ENCODE measurements around the gene LRRC2. TPM values are rescaled to one million over a fixed set of nuclear protein-coding genes. Genes with fewer than 3 reads are reported as not detected.
"Not testable (repeated sequence)": the region's sequence is repeated elsewhere in the genome, so short reads cannot be mapped to it uniquely, and the experiment has no call there.

The LRRC2 gene
- total RNA-seq, 1 experiment from 2014 or later = 0.61 TPM

GRCh38 chr3:46539443-46540005 is 26.6 kb downstream of the LRRC2 start:
- H3K36me3 ChIP-seq = no peaks in the 10 kb centered on the region
- no peaks in the 10 kb centered on the region for H3K27me3 ChIP-seq (replicated peaks)
- no peak for DNase-seq (ENCODE audit: low read depth in 1 of 2, low spot score in 2 of 2)
- no peaks in the 10 kb centered on the region; the same call in 1 of the 2 replicates for H3K9me3 ChIP-seq (replicated peaks)
- peak overlapping the region; percentile 51 for H3K27ac ChIP-seq
- H3K4me3 ChIP-seq = no peak overlapping the region; the same call in 1 of the 2 replicates
- peaks cover 30% of the 10 kb centered on the region for H3K4me1 ChIP-seq (replicated peaks)

GRCh38 chr3:46538803-46539442 is 27.2 kb downstream of the LRRC2 start:
- peak overlapping the region; percentile 51 for H3K27ac ChIP-seq
- no peaks in the 10 kb centered on the region for H3K27me3 ChIP-seq (replicated peaks)
- peaks cover 30% of the 10 kb centered on the region for H3K4me1 ChIP-seq (replicated peaks)
- no peaks in the 10 kb centered on the region for H3K36me3 ChIP-seq
- no peak overlapping the region; the same call in 1 of the 2 replicates for H3K4me3 ChIP-seq
- H3K9me3 ChIP-seq (replicated peaks) = no peaks in the 10 kb centered on the region; the same call in 1 of the 2 replicates
- peak; percentile 24 to 49 for DNase-seq (ENCODE audit: low read depth in 1 of 2, low spot score in 2 of 2)

DNA sequence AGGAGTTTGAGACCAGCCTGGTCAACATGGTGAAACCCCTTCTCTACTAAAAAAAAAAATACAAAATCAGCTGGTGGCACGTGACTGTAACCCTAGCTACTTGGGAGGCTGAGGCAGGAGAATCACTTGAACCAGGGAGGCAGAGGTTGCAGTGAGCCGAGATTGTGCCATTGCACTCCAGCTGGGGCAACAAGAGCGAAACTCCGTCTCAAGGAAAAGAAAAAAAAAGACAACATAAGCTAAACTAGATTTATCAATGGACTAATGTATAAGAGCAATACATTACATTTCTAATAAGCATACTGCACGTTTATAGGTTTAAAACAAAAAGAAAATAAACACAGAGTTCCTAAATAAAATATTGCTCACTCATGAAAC is 27.7 kb downstream of the LRRC2 start:
- not testable (repeated sequence) for H3K4me3 ChIP-seq; DNase-seq (ENCODE audit: low read depth in 1 of 2, low spot score in 2 of 2); H3K27ac ChIP-seq; H3K9me3 ChIP-seq (replicated peaks); H3K36me3 ChIP-seq; H3K27me3 ChIP-seq (replicated peaks)
- H3K4me1 ChIP-seq (replicated peaks) = peaks cover 30% of the 10 kb centered on the region

GRCh38 chr3:46537779-46538178 is 28.3 kb downstream of the LRRC2 start:
- Histone ChIP-seq H3K27ac (no peak overlapping the region), H3K4me3 (no peak overlapping the region), H3K4me1 (replicated peaks) (peaks cover 27% of the 10 kb centered on the region), H3K27me3 (replicated peaks) (no peaks in the 10 kb centered on the region), H3K9me3 (replicated peaks) (no peaks in the 10 kb centered on the region; the same call in 1 of the 2 replicates), H3K36me3 (no peaks in the 10 kb centered on the region)
- no peak for DNase-seq (ENCODE audit: low read depth in 1 of 2, low spot score in 2 of 2)

GRCh38 chr3:46537316-46537715 is 28.8 kb downstream of the LRRC2 start:
- H3K27me3 ChIP-seq (replicated peaks) = no peaks in the 10 kb centered on the region
- no peak overlapping the region for H3K4me3 ChIP-seq
- H3K36me3 ChIP-seq = no peaks in the 10 kb centered on the region
- H3K9me3 ChIP-seq (replicated peaks) = no peaks in the 10 kb centered on the region; the same call in 1 of the 2 replicates
- DNase-seq (ENCODE audit: low read depth in 1 of 2, low spot score in 2 of 2) = no peak
- H3K4me1 ChIP-seq (replicated peaks) = peaks cover 22% of the 10 kb centered on the region
- no peak overlapping the region for H3K27ac ChIP-seq

GRCh38 chr3:46536758-46537157 is 29.3 kb downstream of the LRRC2 start:
- H3K4me1 ChIP-seq (replicated peaks) = peaks cover 17% of the 10 kb centered on the region
- no peak overlapping the region for H3K4me3 ChIP-seq
- H3K9me3 ChIP-seq (replicated peaks) = no peaks in the 10 kb centered on the region; the same call in 1 of the 2 replicates
- no peak overlapping the region for H3K27ac ChIP-seq
- DNase-seq (ENCODE audit: low read depth in 1 of 2, low spot score in 2 of 2) = no peak
- H3K36me3 ChIP-seq = no peaks in the 10 kb centered on the region
- H3K27me3 ChIP-seq (replicated peaks) = no peaks in the 10 kb centered on the region

- Histone ChIP-seq H3K9me3 (replicated peaks) (no peaks in the 10 kb centered on the region; the same call in 1 of the 2 replicates), H3K27ac (no peak overlapping the region), H3K36me3 (no peaks in the 10 kb centered on the region), H3K4me1 (replicated peaks) (peaks cover 16% of the 10 kb centered on the region), H3K27me3 (replicated peaks) (no peaks in the 10 kb centered on the region), H3K4me3 (no peak overlapping the region)
- DNase-seq (ENCODE audit: low read depth in 1 of 2, low spot score in 2 of 2) = no peak
These were observed 30.4 kb downstream of the LRRC2 start for GRCh38 chr3:46535746-46536145.

- DNase-seq (ENCODE audit: low read depth in 1 of 2, low spot score in 2 of 2) = no peak
- Histone ChIP-seq H3K27me3 (replicated peaks) (no peaks in the 10 kb centered on the region), H3K4me1 (replicated peaks) (no peaks in the 10 kb centered on the region), H3K36me3 (no peaks in the 10 kb centered on the region), H3K27ac (no peak overlapping the region), H3K9me3 (replicated peaks) (no peaks in the 10 kb centered on the region), H3K4me3 (no peak overlapping the region)
These were observed 33.0 kb downstream of the LRRC2 start for GRCh38 chr3:46533091-46533490.

- Histone ChIP-seq H3K4me1 (replicated peaks) (no peaks in the 10 kb centered on the region), H3K27me3 (replicated peaks) (no peaks in the 10 kb centered on the region), H3K27ac (no peak overlapping the region), H3K36me3 (no peaks in the 10 kb centered on the region), H3K9me3 (replicated peaks) (no peaks in the 10 kb centered on the region), H3K4me3 (no peak overlapping the region)
- no peak for DNase-seq (ENCODE audit: low read depth in 1 of 2, low spot score in 2 of 2)
These were observed 38.9 kb downstream of the LRRC2 start for GRCh38 chr3:46527239-46527638.

DNA sequence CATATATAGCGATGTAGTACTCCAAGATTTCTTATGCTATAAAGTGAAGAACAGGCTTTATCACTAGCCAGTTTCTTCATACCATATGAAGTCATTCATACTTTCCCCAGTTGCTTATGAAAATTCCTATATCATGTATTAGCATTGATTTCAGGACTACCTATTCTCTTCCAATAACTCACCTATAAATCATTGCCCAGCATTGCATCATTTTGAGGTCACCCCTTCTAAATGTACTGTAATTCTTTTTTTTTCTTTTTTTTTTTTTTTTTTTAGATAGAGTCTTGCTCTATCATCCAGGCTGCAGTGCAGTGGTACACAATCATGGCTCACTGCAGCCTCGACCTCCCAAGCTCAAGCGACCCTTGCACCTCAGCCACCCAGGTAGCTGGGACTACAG is 41.3 kb downstream of the LRRC2 start:
- H3K9me3 ChIP-seq (replicated peaks) = no peaks in the 10 kb centered on the region
- H3K4me3 ChIP-seq = no peak overlapping the region
- H3K27me3 ChIP-seq (replicated peaks) = no peaks in the 10 kb centered on the region
- no peaks in the 10 kb centered on the region for H3K36me3 ChIP-seq
- DNase-seq (ENCODE audit: low read depth in 1 of 2, low spot score in 2 of 2) = no peak
- no peaks in the 10 kb centered on the region for H3K4me1 ChIP-seq (replicated peaks)
- H3K27ac ChIP-seq = no peak overlapping the region

GRCh38 chr3:46524008-46524407 is 42.1 kb downstream of the LRRC2 start:
- Histone ChIP-seq H3K4me3 (no peak overlapping the region), H3K27ac (no peak overlapping the region), H3K36me3 (no peaks in the 10 kb centered on the region), H3K27me3 (replicated peaks) (no peaks in the 10 kb centered on the region), H3K4me1 (replicated peaks) (no peaks in the 10 kb centered on the region), H3K9me3 (replicated peaks) (no peaks in the 10 kb centered on the region)
- no peak for DNase-seq (ENCODE audit: low read depth in 1 of 2, low spot score in 2 of 2)

DNA sequence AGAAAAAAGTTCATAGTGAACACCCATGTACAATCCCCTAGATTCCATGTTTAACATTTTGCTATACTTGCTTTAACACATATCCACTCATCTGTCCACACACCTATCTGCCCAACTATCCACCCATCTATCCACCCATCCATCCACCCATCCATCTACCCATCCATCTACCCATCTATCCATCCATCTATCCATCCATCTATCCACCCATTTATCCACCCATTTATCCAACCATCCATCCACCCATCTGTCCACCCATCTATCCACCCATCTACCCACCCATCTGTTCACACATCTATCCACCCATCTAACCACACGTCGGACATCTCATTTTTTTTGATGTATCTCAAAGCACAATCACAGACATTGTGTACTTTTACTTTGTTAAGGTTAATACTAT is 42.5 kb downstream of the LRRC2 start:
- Histone ChIP-seq H3K4me3 (no peak overlapping the region), H3K9me3 (replicated peaks) (no peaks in the 10 kb centered on the region), H3K27me3 (replicated peaks) (no peaks in the 10 kb centered on the region), H3K36me3 (no peaks in the 10 kb centered on the region), H3K4me1 (replicated peaks) (no peaks in the 10 kb centered on the region), H3K27ac (no peak overlapping the region)
- DNase-seq (ENCODE audit: low read depth in 1 of 2, low spot score in 2 of 2) = no peak

DNA sequence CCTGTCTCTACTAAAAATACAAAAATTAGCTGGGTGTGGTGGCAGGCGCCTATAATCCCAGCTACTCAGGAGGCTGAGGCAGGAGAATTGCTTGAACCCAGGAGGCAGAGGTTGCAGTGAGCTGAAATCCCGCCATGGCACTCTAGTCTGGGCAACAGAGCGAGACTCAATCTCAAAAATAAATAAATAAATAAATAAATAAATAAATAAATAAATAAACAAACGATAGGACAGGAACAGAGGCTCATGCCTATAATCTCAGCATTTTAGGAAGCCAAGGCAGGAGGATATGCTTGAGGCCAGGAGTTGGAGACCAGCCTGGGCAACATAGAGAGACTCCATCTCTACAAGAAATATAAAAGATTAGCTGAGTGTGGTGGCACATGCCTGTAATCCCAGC is 43.9 kb downstream of the LRRC2 start:
- not testable (repeated sequence) for DNase-seq (ENCODE audit: low read depth in 1 of 2, low spot score in 2 of 2); H3K4me3 ChIP-seq; H3K27ac ChIP-seq; H3K36me3 ChIP-seq; H3K4me1 ChIP-seq (replicated peaks); H3K27me3 ChIP-seq (replicated peaks); H3K9me3 ChIP-seq (replicated peaks)

DNA sequence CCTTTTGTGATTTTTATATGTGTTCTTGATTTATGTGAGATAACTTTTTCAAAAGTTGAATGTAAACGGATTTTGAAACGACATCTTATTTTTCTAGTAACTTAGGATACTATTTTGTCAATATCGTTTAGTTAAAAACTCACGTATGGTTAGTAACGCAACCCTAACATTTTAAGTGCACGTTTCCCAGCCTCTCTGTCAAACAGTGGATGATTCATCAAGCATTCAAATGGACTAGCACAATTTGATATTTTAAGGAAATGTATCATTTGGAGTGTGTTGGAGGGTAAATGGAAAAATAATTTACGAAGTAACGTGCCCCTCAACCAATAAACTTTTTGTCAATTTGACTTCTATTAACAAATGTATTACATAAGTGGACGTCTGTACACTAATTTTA is 45.0 kb downstream of the LRRC2 start:
- no peak overlapping the region for H3K4me3 ChIP-seq
- no peak overlapping the region for H3K27ac ChIP-seq
- H3K9me3 ChIP-seq (replicated peaks) = no peaks in the 10 kb centered on the region
- no peak for DNase-seq (ENCODE audit: low read depth in 1 of 2, low spot score in 2 of 2)
- H3K27me3 ChIP-seq (replicated peaks) = no peaks in the 10 kb centered on the region
- H3K36me3 ChIP-seq = no peaks in the 10 kb centered on the region
- peaks cover 17% of the 10 kb centered on the region for H3K4me1 ChIP-seq (replicated peaks)

- H3K36me3 ChIP-seq = no peaks in the 10 kb centered on the region
- no peak overlapping the region for H3K4me3 ChIP-seq
- DNase-seq (ENCODE audit: low read depth in 1 of 2, low spot score in 2 of 2) = no peak
- no peaks in the 10 kb centered on the region for H3K9me3 ChIP-seq (replicated peaks)
- no peak overlapping the region for H3K27ac ChIP-seq
- H3K4me1 ChIP-seq (replicated peaks) = peaks cover 22% of the 10 kb centered on the region
- H3K27me3 ChIP-seq (replicated peaks) = no peaks in the 10 kb centered on the region
These were observed 45.6 kb downstream of the LRRC2 start for GRCh38 chr3:46520531-46520930.
